ENCODE data around the gene SMAD3.

Gene SMAD3

DNA sequence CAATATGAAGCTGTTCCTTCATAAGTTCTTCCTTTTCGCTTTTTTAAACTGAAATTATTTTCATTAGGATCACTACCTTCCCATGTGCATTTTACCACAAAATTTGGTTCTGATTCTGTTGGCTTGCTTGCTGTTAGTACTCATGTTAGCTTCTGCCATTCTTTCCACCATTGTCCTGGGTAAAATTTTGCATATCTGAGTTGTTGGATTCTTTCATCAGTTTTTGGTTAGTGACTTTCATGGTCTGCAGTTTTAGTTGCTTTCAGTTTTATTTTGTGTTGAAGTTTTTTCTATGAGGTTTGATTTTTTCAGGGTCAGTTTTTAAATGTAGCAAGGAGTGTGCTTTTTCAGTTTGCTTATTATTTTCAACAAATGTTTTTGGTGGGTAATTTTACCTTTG, 71.9 kb downstream of the SMAD3 start:
- no peak for TF ChIP-seq CTCF (conservative IDR thresholded peaks at IDR 0.05; ENCODE audit: low read depth, low read length)
- no peak for DNase-seq (ENCODE audit: low read depth)
- H3K4me3 ChIP-seq (ENCODE audit: low read depth, low read length), result no peak overlapping the region

- no peak for DNase-seq (ENCODE audit: low read depth)
- peak overlapping the region; percentile 4 for H3K4me3 ChIP-seq (ENCODE audit: low read depth, low read length)
- no peak for TF ChIP-seq CTCF (conservative IDR thresholded peaks at IDR 0.05; ENCODE audit: low read depth, low read length)
Measured at GRCh38 chr15:67137951-67138848, 72.8 kb downstream of the SMAD3 start.

GRCh38 chr15:67138891-67139855, 73.8 kb downstream of the SMAD3 start:
- peak; percentile 71 for DNase-seq (ENCODE audit: low read depth)
- H3K4me3 ChIP-seq (ENCODE audit: low read depth, low read length), result no peak overlapping the region
- TF ChIP-seq CTCF (conservative IDR thresholded peaks at IDR 0.05; ENCODE audit: low read depth, low read length), result no peak

DNA sequence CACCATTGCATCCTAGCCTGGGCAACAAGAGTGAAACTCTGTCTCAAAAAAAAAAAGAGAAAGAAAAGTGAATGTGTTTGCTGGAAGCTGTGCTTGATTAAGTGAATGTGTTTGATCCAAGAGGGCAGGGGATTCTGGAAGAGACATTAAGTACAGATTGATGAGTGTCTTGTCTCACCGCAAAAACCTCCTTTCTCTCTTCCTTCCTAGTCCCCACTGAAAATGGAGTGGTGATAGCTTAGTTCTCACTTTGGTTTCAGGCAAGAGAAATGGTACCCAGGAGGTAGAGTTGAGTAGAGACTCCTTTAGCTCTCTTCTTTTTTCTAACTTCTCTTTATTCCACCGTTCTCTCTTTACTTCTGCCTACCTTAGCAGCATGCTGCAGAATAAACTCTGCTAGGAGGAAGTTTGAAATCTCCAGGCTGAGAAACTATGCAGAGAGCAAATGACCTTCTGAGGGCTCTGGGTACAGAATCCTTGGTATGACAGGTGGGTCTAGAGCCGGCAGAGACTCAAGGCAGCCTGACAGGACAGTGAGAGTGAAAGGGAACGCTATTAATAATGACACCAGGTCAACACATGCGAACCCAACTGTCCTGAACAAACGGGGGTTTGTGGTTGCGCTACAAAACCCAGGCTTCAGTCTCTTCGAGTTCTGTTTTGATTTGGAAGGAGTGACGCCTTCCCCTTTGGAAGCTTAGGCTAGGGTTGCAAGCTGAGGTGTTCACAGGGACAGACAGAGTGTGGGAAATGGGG, 74.9 kb downstream of the SMAD3 start:
- H3K4me3 ChIP-seq (ENCODE audit: low read depth, low read length), result no peak overlapping the region
- no peak for DNase-seq (ENCODE audit: low read depth)
- no peak for TF ChIP-seq CTCF (conservative IDR thresholded peaks at IDR 0.05; ENCODE audit: low read depth, low read length)

- no peak overlapping the region for H3K4me3 ChIP-seq (ENCODE audit: low read depth, low read length)
- no peak for DNase-seq (ENCODE audit: low read depth)
Measured at GRCh38 chr15:67142092-67142766, 76.8 kb downstream of the SMAD3 start.

More at GRCh38 chr15:67142092-67142766, 76.8 kb downstream of the SMAD3 start:
- no peak for TF ChIP-seq CTCF (conservative IDR thresholded peaks at IDR 0.05; ENCODE audit: low read depth, low read length)

Measured in choroid plexus epithelial cell (primary cell).